ENCODE data around the gene KANSL1L.

KANSL1L gene

GRCh38 chr2:210000464-210001324 lies 170.5 kb downstream of the KANSL1L start:
- DNase-seq (ENCODE audit: low read depth, low spot score): no peak

GRCh38 chr2:209998596-209998995 lies 172.6 kb downstream of the KANSL1L start:
- no peak for DNase-seq (ENCODE audit: low read depth, low spot score)

- DNase-seq (ENCODE audit: low read depth, low spot score): no peak
Measured at GRCh38 chr2:209993968-209994367, 177.2 kb downstream of the KANSL1L start.

GRCh38 chr2:209990838-209991237 lies 180.4 kb downstream of the KANSL1L start:
- DNase-seq (ENCODE audit: low read depth, low spot score): no peak

- no peak for DNase-seq (ENCODE audit: low read depth, low spot score)
Measured at GRCh38 chr2:209988010-209988409, 183.2 kb downstream of the KANSL1L start.

- no peak for DNase-seq (ENCODE audit: low read depth, low spot score)
Measured at GRCh38 chr2:209986415-209986814, 184.8 kb downstream of the KANSL1L start.

- no peak for DNase-seq (ENCODE audit: low read depth, low spot score)
Measured at GRCh38 chr2:209985874-209986273, 185.3 kb downstream of the KANSL1L start.

- DNase-seq (ENCODE audit: low read depth, low spot score): no peak
Measured at GRCh38 chr2:209984291-209984690, 186.9 kb downstream of the KANSL1L start.

GRCh38 chr2:209977386-209978239 lies 193.6 kb downstream of the KANSL1L start:
- DNase-seq (ENCODE audit: low read depth, low spot score): no peak

- no peak for DNase-seq (ENCODE audit: low read depth, low spot score)
Measured at GRCh38 chr2:209976698-209977385, 194.4 kb downstream of the KANSL1L start.

GRCh38 chr2:209974576-209974975 lies 196.6 kb downstream of the KANSL1L start:
- no peak for DNase-seq (ENCODE audit: low read depth, low spot score)

GRCh38 chr2:209973328-209973727 lies 197.9 kb downstream of the KANSL1L start:
- DNase-seq (ENCODE audit: low read depth, low spot score): no peak

All from activated CD4-positive, CD25-positive, alpha-beta regulatory T cell treated with anti-CD3 and anti-CD28 coated beads, Interleukin-2, amount 50 U/mL, for 16 hours (primary cell).